Measurements from ENCODE around the gene KIFC1.

GRCh38 chr6:33372526-33373123, 19.0 kb upstream of the KIFC1 start:
- TF ChIP-seq, protein P1, sequence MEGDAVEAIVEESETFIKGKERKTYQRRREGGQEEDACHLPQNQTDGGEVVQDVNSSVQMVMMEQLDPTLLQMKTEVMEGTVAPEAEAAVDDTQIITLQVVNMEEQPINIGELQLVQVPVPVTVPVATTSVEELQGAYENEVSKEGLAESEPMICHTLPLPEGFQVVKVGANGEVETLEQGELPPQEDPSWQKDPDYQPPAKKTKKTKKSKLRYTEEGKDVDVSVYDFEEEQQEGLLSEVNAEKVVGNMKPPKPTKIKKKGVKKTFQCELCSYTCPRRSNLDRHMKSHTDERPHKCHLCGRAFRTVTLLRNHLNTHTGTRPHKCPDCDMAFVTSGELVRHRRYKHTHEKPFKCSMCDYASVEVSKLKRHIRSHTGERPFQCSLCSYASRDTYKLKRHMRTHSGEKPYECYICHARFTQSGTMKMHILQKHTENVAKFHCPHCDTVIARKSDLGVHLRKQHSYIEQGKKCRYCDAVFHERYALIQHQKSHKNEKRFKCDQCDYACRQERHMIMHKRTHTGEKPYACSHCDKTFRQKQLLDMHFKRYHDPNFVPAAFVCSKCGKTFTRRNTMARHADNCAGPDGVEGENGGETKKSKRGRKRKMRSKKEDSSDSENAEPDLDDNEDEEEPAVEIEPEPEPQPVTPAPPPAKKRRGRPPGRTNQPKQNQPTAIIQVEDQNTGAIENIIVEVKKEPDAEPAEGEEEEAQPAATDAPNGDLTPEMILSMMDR (IDR thresholded peaks at IDR 0.05), result no peak
- no peak for TF ChIP-seq POLR2A (IDR thresholded peaks at IDR 0.05)
